Putamen (tissue), 1 donor: ENCODE data around the gene SLC25A39.

ENCODE experiments used
- DNase-seq: peaks from one replicate; pipeline ENCODE4 v3.0.0-alpha.2; 2016; ENCODE audit warnings: low spot score

SLC25A39 gene

GRCh38 chr17:44273607-44274006, 51.0 kb downstream of the SLC25A39 start:
- no peak for DNase-seq

- DNase-seq: no peak
Observed at GRCh38 chr17:44272954-44273353, 51.7 kb downstream of the SLC25A39 start.

GRCh38 chr17:44272321-44272951, 52.2 kb downstream of the SLC25A39 start:
- DNase-seq: no peak
